Measurements from ENCODE around the gene CLSTN2. TPM values are rescaled to one million over a fixed set of nuclear protein-coding genes. Genes with fewer than 3 reads are reported as not detected.
A peak's percentile ranks its signal among the peaks of the same experiment; 100 is the strongest.

CLSTN2 gene
- total RNA-seq, 1 donor from 2014 or later, result 80.9 TPM

GRCh38 chr3:140386357-140387100 is 451.5 kb downstream of the CLSTN2 start:
- no peaks in the 10 kb centered on the region for H3K9me3 ChIP-seq (ENCODE audit: insufficient read depth, low read depth, low read length)
- DNase-seq (ENCODE audit: low read depth), result no peak
- H3K27ac Mint-ChIP-seq (ENCODE audit: unreplicated experiment), result peak overlapping the region; percentile 70
- no peak overlapping the region for H3K4me3 ChIP-seq (ENCODE audit: insufficient read depth, low read depth, low read length)
- H3K4me1 Mint-ChIP-seq (ENCODE audit: low read depth, unreplicated experiment), result peaks cover 20% of the 10 kb centered on the region
- peaks cover 1% of the 10 kb centered on the region for H3K9me3 Mint-ChIP-seq (ENCODE audit: unreplicated experiment)
- H3K36me3 Mint-ChIP-seq (ENCODE audit: low read depth, unreplicated experiment), result no peaks in the 10 kb centered on the region
- H3K27me3 ChIP-seq (ENCODE audit: insufficient read depth, low read length), result no peaks in the 10 kb centered on the region
- no peak overlapping the region for H3K4me2 ChIP-seq (ENCODE audit: low read length)
- H2AFZ ChIP-seq (ENCODE audit: low read depth, low read length), result no peak overlapping the region
- H3K9ac ChIP-seq (ENCODE audit: low read length), result no peak overlapping the region
- no peaks in the 10 kb centered on the region for H3K27me3 Mint-ChIP-seq (ENCODE audit: low read depth, unreplicated experiment)
- TF ChIP-seq CTCF (IDR thresholded peaks at IDR 0.05; ENCODE audit: insufficient read depth, low read depth, low read length), result no peak
- no peak for TF ChIP-seq EZH2 (IDR thresholded peaks at IDR 0.05; ENCODE audit: insufficient read depth, low read length)
- H3K27ac ChIP-seq (ENCODE audit: low read depth, low read length), result no peak overlapping the region
- H4K20me1 ChIP-seq (ENCODE audit: insufficient read depth, low read length), result no peaks in the 10 kb centered on the region
- H3K4me1 ChIP-seq (ENCODE audit: insufficient read depth, low read length), result no peaks in the 10 kb centered on the region
- no peak for FAIRE-seq
- peak overlapping the region; percentile 71 for H3K4me3 Mint-ChIP-seq (ENCODE audit: unreplicated experiment)
- H3K79me2 ChIP-seq (ENCODE audit: insufficient read depth, low read length), result no peaks in the 10 kb centered on the region
- H3K36me3 ChIP-seq (ENCODE audit: insufficient read depth, low read length), result no peaks in the 10 kb centered on the region

- no peaks in the 10 kb centered on the region for H3K27me3 ChIP-seq (ENCODE audit: insufficient read depth, low read length)
- Mint-ChIP-seq H3K27ac (ENCODE audit: unreplicated experiment) (peak overlapping the region; percentile 56), H3K4me1 (ENCODE audit: low read depth, unreplicated experiment) (peaks cover 20% of the 10 kb centered on the region), H3K27me3 (ENCODE audit: low read depth, unreplicated experiment) (no peaks in the 10 kb centered on the region), H3K9me3 (ENCODE audit: unreplicated experiment) (peaks cover 1% of the 10 kb centered on the region), H3K36me3 (ENCODE audit: low read depth, unreplicated experiment) (no peaks in the 10 kb centered on the region), H3K4me3 (ENCODE audit: unreplicated experiment) (no peak overlapping the region)
- no peak for DNase-seq (ENCODE audit: low read depth)
- H3K36me3 ChIP-seq (ENCODE audit: insufficient read depth, low read length), result no peaks in the 10 kb centered on the region
- no peak overlapping the region for H3K27ac ChIP-seq (ENCODE audit: low read depth, low read length)
- no peaks in the 10 kb centered on the region for H3K9me3 ChIP-seq (ENCODE audit: insufficient read depth, low read depth, low read length)
- no peaks in the 10 kb centered on the region for H4K20me1 ChIP-seq (ENCODE audit: insufficient read depth, low read length)
- no peaks in the 10 kb centered on the region for H3K79me2 ChIP-seq (ENCODE audit: insufficient read depth, low read length)
- H3K4me3 ChIP-seq (ENCODE audit: insufficient read depth, low read depth, low read length), result no peak overlapping the region
- H2AFZ ChIP-seq (ENCODE audit: low read depth, low read length), result no peak overlapping the region
- no peak for FAIRE-seq
- TF ChIP-seq CTCF (IDR thresholded peaks at IDR 0.05; ENCODE audit: insufficient read depth, low read depth, low read length) (no peak), EZH2 (IDR thresholded peaks at IDR 0.05; ENCODE audit: insufficient read depth, low read length) (no peak)
- H3K9ac ChIP-seq (ENCODE audit: low read length), result no peak overlapping the region
- no peaks in the 10 kb centered on the region for H3K4me1 ChIP-seq (ENCODE audit: insufficient read depth, low read length)
- H3K4me2 ChIP-seq (ENCODE audit: low read length), result no peak overlapping the region
Observed at GRCh38 chr3:140387244-140387643, 452.3 kb downstream of the CLSTN2 start.
